Left cardiac atrium (tissue), 4 donors: ENCODE data around the gene ATRN. TPM values are rescaled to one million over a fixed set of nuclear protein-coding genes. Genes with fewer than 3 reads are reported as not detected.

Experiments
- ATAC-seq, 2 donors: fragments of 200-7000 bp; cut with Tn5 transposase; one replicate each; pipeline ENCODE4 v1.9.1; 2020; ENCODE audit warnings: mild to moderate bottlenecking in 2 of 2, moderate library complexity in 2 of 2
- DNase-seq: peaks from one replicate; pipeline ENCODE4 v3.0.0-alpha.2; 2020
- intact Hi-C, 2 donors: fragments of 100-400 bp; cut with DNase I; formaldehyde crosslinking; loops; one replicate each; pipeline versions ENCODE4 v1.14.1 to v1.15.1; 2022 to 2023
- total RNA-seq, 2 donors: library from RNA; stranded (reverse); fragmentation: NEBNext Ultra II Directional; extraction: Animal tissue kit (Norgen Biotek cat#: 25700); gene quantifications; one replicate each; pipeline ENCODE4 v1.2.1, GENCODE V29; 2021
- donor health status: DM: no; HTN: yes; CAD: no.
- donor health status: DM: no; HTN: yes; CAD: no; lungs with severe emphysema.
- donor health status: DM: yes; HTN: yes; CAD: no.
- donor health status: Dilated cardiomyopathy.

The ATRN gene
- total RNA-seq, 2 donors from 2014 or later, result 29.0 to 34.5 TPM

DNA sequence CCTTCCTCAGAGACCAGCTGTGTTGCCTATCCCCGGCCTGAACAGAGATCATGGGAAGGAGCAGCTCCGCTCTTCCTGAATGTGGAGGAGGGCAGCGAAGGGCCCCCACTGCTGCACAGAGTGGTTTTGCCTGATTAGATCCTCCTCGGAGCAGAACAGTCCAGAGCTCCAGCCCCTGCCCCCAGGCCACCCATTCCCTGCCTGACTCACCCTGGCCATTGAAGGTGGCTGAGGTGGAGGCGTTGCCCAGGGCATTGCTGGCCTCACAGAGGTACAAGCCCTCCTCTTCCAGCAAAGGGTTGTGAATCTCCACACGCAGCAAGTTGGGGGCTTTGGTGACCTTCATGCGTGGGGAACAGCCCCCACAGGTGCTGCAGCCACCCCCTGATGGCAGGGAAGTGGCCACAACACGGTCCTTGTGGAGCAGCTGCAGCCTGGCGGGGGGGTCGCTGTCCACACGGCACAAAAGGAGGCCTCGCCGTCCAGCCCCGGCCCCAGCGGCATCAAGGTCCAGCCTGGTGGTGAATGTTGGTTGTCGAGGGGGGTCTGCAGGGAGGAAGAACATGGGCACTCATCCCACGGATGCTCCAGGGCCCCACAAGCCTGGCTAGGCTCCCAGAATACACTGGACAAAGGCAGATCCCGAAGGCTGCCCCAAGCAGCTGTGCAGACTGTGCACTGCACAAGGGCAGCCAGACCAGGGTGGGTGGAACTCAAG is 226.9 kb downstream of the ATRN start:
- intact Hi-C loops, result no loop called here
- DNase-seq, result no peak

GRCh38 chr20:3698591-3699001 is 227.8 kb downstream of the ATRN start:
- ATAC-seq, result no peak
- no peak for DNase-seq
- intact Hi-C loops, result no loop called here

More for the DNA sequence above, 226.9 kb downstream of the ATRN start:
- no peak for ATAC-seq

GRCh38 chr20:3699037-3699436 is 228.2 kb downstream of the ATRN start:
- intact Hi-C loops, result no loop called here

More at GRCh38 chr20:3699037-3699436, 228.2 kb downstream of the ATRN start:
- ATAC-seq (no peak), DNase-seq (no peak)

Other genes starting within 250 kb of the ATRN start
- gene SLC4A11, start 231.8 kb upstream of the ATRN start, total RNA-seq, result under 1 TPM; 0.52 to 0.68 TPM
- 10 to 100 TPM; 17.2 TPM for gene DNAAF9, start 63.3 kb upstream of the ATRN start, total RNA-seq
- not detected for gene GFRA4, start 192.4 kb downstream of the ATRN start, total RNA-seq
- 10 to 100 TPM in 1 of 2 donors, 1 to 10 TPM in 1; 9.9 to 18.5 TPM for gene ADAM33, start 211.0 kb downstream of the ATRN start, total RNA-seq
- 10 to 100 TPM; 12.4 to 23.9 TPM for gene SIGLEC1, start 241.6 kb downstream of the ATRN start, total RNA-seq